ENCODE data around the gene AADAC.
"Not testable (repeated sequence)": the region's sequence is repeated elsewhere in the genome, so short reads cannot be mapped to it uniquely, and the experiment has no call there.

The AADAC gene

GRCh38 chr3:151798466-151798865, 15.4 kb upstream of the AADAC start:
- no peak for DNase-seq (ENCODE audit: low read depth in 2 of 2)

GRCh38 chr3:151800431-151800830, 13.5 kb upstream of the AADAC start:
- DNase-seq (ENCODE audit: low read depth in 2 of 2) = no peak

- DNase-seq (ENCODE audit: low read depth in 2 of 2) = no peak
These were observed 9.6 kb upstream of the AADAC start for GRCh38 chr3:151804267-151804666.

- DNase-seq (ENCODE audit: low read depth in 2 of 2) = no peak
These were observed 7.1 kb upstream of the AADAC start for GRCh38 chr3:151806838-151807237.

- DNase-seq (ENCODE audit: low read depth in 2 of 2) = not testable (repeated sequence)
These were observed 5.0 kb upstream of the AADAC start for GRCh38 chr3:151808926-151809325.

GRCh38 chr3:151811474-151811873, 2.4 kb upstream of the AADAC start:
- no peak for DNase-seq (ENCODE audit: low read depth in 2 of 2)

GRCh38 chr3:151814588-151814987, 672 bp downstream of the AADAC start:
- DNase-seq (ENCODE audit: low read depth in 2 of 2) = no peak

- no peak for DNase-seq (ENCODE audit: low read depth in 2 of 2)
These were observed 2.2 kb downstream of the AADAC start for GRCh38 chr3:151816091-151816604.

GRCh38 chr3:151817473-151817872, 3.6 kb downstream of the AADAC start:
- DNase-seq (ENCODE audit: low read depth in 2 of 2) = no peak

GRCh38 chr3:151818361-151818760, 4.4 kb downstream of the AADAC start:
- no peak for DNase-seq (ENCODE audit: low read depth in 2 of 2)

- no peak for DNase-seq (ENCODE audit: low read depth in 2 of 2)
These were observed 6.0 kb downstream of the AADAC start for GRCh38 chr3:151819910-151820309.

GRCh38 chr3:151827816-151828215, 13.9 kb downstream of the AADAC start:
- DNase-seq (ENCODE audit: low read depth in 2 of 2) = no peak

GRCh38 chr3:151835751-151836525, 22.0 kb downstream of the AADAC start:
- DNase-seq (ENCODE audit: low read depth in 2 of 2) = no peak

GRCh38 chr3:151837057-151837456, 23.1 kb downstream of the AADAC start:
- no peak for DNase-seq (ENCODE audit: low read depth in 2 of 2)

GRCh38 chr3:151838574-151839312, 24.8 kb downstream of the AADAC start:
- DNase-seq (ENCODE audit: low read depth in 2 of 2) = no peak

GRCh38 chr3:151839313-151839631, 25.4 kb downstream of the AADAC start:
- no peak for DNase-seq (ENCODE audit: low read depth in 2 of 2)

GRCh38 chr3:151841801-151842200, 27.9 kb downstream of the AADAC start:
- DNase-seq (ENCODE audit: low read depth in 2 of 2) = no peak

GRCh38 chr3:151843275-151843674, 29.4 kb downstream of the AADAC start:
- no peak for DNase-seq (ENCODE audit: low read depth in 2 of 2)

GRCh38 chr3:151845306-151845905, 31.5 kb downstream of the AADAC start:
- no peak for DNase-seq (ENCODE audit: low read depth in 2 of 2)

- DNase-seq (ENCODE audit: low read depth in 2 of 2) = not testable (repeated sequence)
These were observed 36.1 kb downstream of the AADAC start for GRCh38 chr3:151850065-151850464.

- DNase-seq (ENCODE audit: low read depth in 2 of 2) = no peak
These were observed 38.3 kb downstream of the AADAC start for GRCh38 chr3:151852074-151852811.

GRCh38 chr3:151856118-151856517, 42.2 kb downstream of the AADAC start:
- DNase-seq (ENCODE audit: low read depth in 2 of 2) = no peak
